H9 (cell line): ENCODE results near the gene GALNT5. TPM values are rescaled to one million over a fixed set of nuclear protein-coding genes. Genes with fewer than 3 reads are reported as not detected.

Experiments
- DNase-seq: peaks from one replicate; pipeline ENCODE4 v3.0.0-alpha.2; 2017
- H2AFZ ChIP-seq: one replicate; pipeline ENCODE4 v1.6.1; 2013; ENCODE audit warnings: mild to moderate bottlenecking, low read length, control low read depth, moderate library complexity
- H2AK5ac ChIP-seq: 2 replicates; pipeline ENCODE4 v1.6.1; 2013; ENCODE audit warnings: low read length, control low read depth, mixed read lengths; ENCODE audit not compliant: insufficient read length
- H2BK120ac ChIP-seq: one replicate; pipeline ENCODE4 v1.6.1; 2013; ENCODE audit warnings: low read depth, mild to moderate bottlenecking, low read length, control low read depth, inconsistent platforms; ENCODE audit not compliant: poor library complexity, severe bottlenecking
- H2BK12ac ChIP-seq: 2 replicates; pipeline ENCODE4 v1.6.1; 2013; ENCODE audit warnings: low read length, control low read depth, mixed read lengths, low read depth; ENCODE audit not compliant: insufficient read length
- H2BK15ac ChIP-seq: 2 replicates; pipeline ENCODE4 v1.6.1; 2013; ENCODE audit warnings: low read depth, low read length, control low read depth
- H2BK20ac ChIP-seq: one replicate; pipeline ENCODE4 v1.6.1; 2013; ENCODE audit warnings: low read depth, mild to moderate bottlenecking, low read length, control low read depth, inconsistent platforms; ENCODE audit not compliant: poor library complexity, severe bottlenecking
- H2BK5ac ChIP-seq: 2 replicates; pipeline ENCODE4 v1.6.1; 2013; ENCODE audit warnings: low read length, control low read depth, mixed read lengths; ENCODE audit not compliant: insufficient read length
- H3K14ac ChIP-seq: 2 replicates; pipeline ENCODE4 v1.6.1; 2013; ENCODE audit warnings: low read length, control low read depth; ENCODE audit not compliant: insufficient read depth
- H3K18ac ChIP-seq: 2 replicates; pipeline ENCODE4 v1.6.1; 2013; ENCODE audit warnings: low read depth, mild to moderate bottlenecking, mixed read lengths, low read length, control low read depth; ENCODE audit not compliant: insufficient read length
- H3K23ac ChIP-seq: 2 replicates; pipeline ENCODE4 v1.6.1; 2013; ENCODE audit warnings: low read length, control low read depth, mixed read lengths, low read depth; ENCODE audit not compliant: insufficient read length
- H3K23me2 ChIP-seq: 2 replicates; pipeline ENCODE4 v1.6.1; 2013; ENCODE audit warnings: low read depth, mild to moderate bottlenecking, mixed read lengths, low read length, control low read depth; ENCODE audit not compliant: insufficient read length, poor library complexity, severe bottlenecking
- H3K27ac ChIP-seq: 2 replicates; pipeline ENCODE4 v1.5.1; 2013; ENCODE audit warnings: low read length, control low read depth, mixed read lengths, low read depth; ENCODE audit not compliant: insufficient read length
- H3K27me3 ChIP-seq: 2 replicates; pipeline ENCODE4 v1.6.1; 2013; ENCODE audit warnings: low read length, control low read depth, inconsistent platforms; ENCODE audit not compliant: insufficient read depth
- H3K4ac ChIP-seq: 2 replicates; pipeline ENCODE4 v1.6.1; 2013; ENCODE audit warnings: low read depth, mild to moderate bottlenecking, control low read depth, inconsistent platforms, low read length, moderate library complexity
- H3K4me1 ChIP-seq: 2 replicates; pipeline ENCODE4 v1.6.1; 2013; ENCODE audit warnings: low read length, control low read depth, inconsistent platforms; ENCODE audit not compliant: insufficient read depth
- H3K4me2 ChIP-seq: 2 replicates; pipeline ENCODE4 v1.6.1; 2013; ENCODE audit warnings: low read length, control low read depth, mixed read lengths; ENCODE audit not compliant: insufficient read length, insufficient read depth
- H3K56ac ChIP-seq: 2 replicates; pipeline ENCODE4 v1.6.1; 2013; ENCODE audit warnings: low read depth, mild to moderate bottlenecking, mixed read lengths, low read length, control low read depth; ENCODE audit not compliant: insufficient read length
- H3K79me1 ChIP-seq: 2 replicates; pipeline ENCODE4 v1.6.1; 2013; ENCODE audit warnings: low read depth, mild to moderate bottlenecking, moderate library complexity, low read length, control low read depth, inconsistent platforms; ENCODE audit not compliant: insufficient read depth, poor library complexity, severe bottlenecking
- H3K79me2 ChIP-seq: 2 replicates; pipeline ENCODE4 v1.6.1; 2013; ENCODE audit warnings: low read length, control low read depth, inconsistent platforms; ENCODE audit not compliant: insufficient read depth
- H3K9ac ChIP-seq: 2 replicates; pipeline ENCODE4 v1.6.1; 2013; ENCODE audit warnings: low read length, control low read depth, mixed read lengths; ENCODE audit not compliant: insufficient read length; ENCODE audit errors: extremely low read depth
- H3K9me3 ChIP-seq: one replicate; pipeline ENCODE4 v1.6.1; 2013; ENCODE audit warnings: low read depth, low read length, inconsistent platforms; ENCODE audit not compliant: control insufficient read depth
- H3T11ph ChIP-seq: one replicate; pipeline ENCODE4 v1.6.1; 2013; ENCODE audit warnings: mild to moderate bottlenecking, low read length, control low read depth, inconsistent platforms
- H4K20me1 ChIP-seq: one replicate; pipeline ENCODE4 v1.6.1; 2013; ENCODE audit not compliant: control insufficient read depth, insufficient read length, insufficient read depth
- H4K5ac ChIP-seq: 2 replicates; pipeline ENCODE4 v1.6.1; 2013; ENCODE audit warnings: low read depth, mild to moderate bottlenecking, mixed read lengths, low read length, control low read depth; ENCODE audit not compliant: insufficient read length
- H4K8ac ChIP-seq: replicated peaks from 2 replicates; pipeline ENCODE4 v1.6.1; 2013; ENCODE audit warnings: low read length, control low read depth, mixed read lengths, low read depth; ENCODE audit not compliant: insufficient read length
- H4K91ac ChIP-seq: 2 replicates; pipeline ENCODE4 v1.6.1; 2013; ENCODE audit warnings: low read depth, mild to moderate bottlenecking, moderate library complexity, mixed read lengths, low read length, control low read depth; ENCODE audit not compliant: insufficient read length
- H3K27ac Mint-ChIP-seq, 3 experiments: 2 replicates in 2 of 3; 3 replicates in 1 of 3; pipeline ENCODE4 v1.8.0; 2020 to 2021; ENCODE audit warnings: mixed read lengths in 3 of 3, mild to moderate bottlenecking in 1 of 3, moderate library complexity in 1 of 3
- H3K27me3 Mint-ChIP-seq: 2 replicates; pipeline ENCODE4 v1.8.0; 2021; ENCODE audit warnings: low read depth, mild to moderate bottlenecking, moderate library complexity, mixed read lengths
- H3K36me3 Mint-ChIP-seq, 3 experiments: 2 replicates in 2 of 3; 3 replicates in 1 of 3; pipeline ENCODE4 v1.8.0; 2020 to 2021; ENCODE audit warnings: low read depth in 3 of 3, mixed read lengths in 3 of 3; ENCODE audit not compliant: insufficient read depth in 1 of 3
- H3K4me1 Mint-ChIP-seq, 2 experiments: 2 replicates each; pipeline ENCODE4 v1.8.0; 2020; ENCODE audit warnings: mixed read lengths in 2 of 2
- H3K4me3 Mint-ChIP-seq, 2 experiments: 2 replicates in 1 of 2; 3 replicates in 1 of 2; pipeline ENCODE4 v1.8.0; 2020 to 2021; ENCODE audit warnings: mild to moderate bottlenecking in 2 of 2, mixed read lengths in 2 of 2, moderate library complexity in 1 of 2
- H3K9me3 Mint-ChIP-seq, 2 experiments: 2 replicates in 1 of 2; 3 replicates in 1 of 2; pipeline ENCODE4 v1.8.0; 2020; ENCODE audit warnings: mild to moderate bottlenecking in 2 of 2, mixed read lengths in 2 of 2, moderate library complexity in 1 of 2
- WGBS: extraction: QIAGEN DNeasy Blood & Tissue Kit; methylation state at CpG from one replicate; pipeline ENCODE4 v1.1.7; 2013; ENCODE audit warnings: missing lambda C conversion rate, low lambda C conversion rate, mixed read lengths; ENCODE audit not compliant: insufficient read length; ENCODE audit errors: extremely low coverage; 5-methylcytosine and 5-hydroxymethylcytosine counted together
- total RNA-seq: library from RNA; stranded (reverse); gene quantifications from 2 replicates; pipeline ENCODE4 v1.2.1, GENCODE V29; 2021
- TF ChIP-seq, protein P1 (sequence below): fragments of 200-600 bp; sonication (generic); conservative IDR thresholded peaks from 3 replicates; pipeline ENCODE4 v1.8.0; 2021; ENCODE audit warnings: antibody characterized with exemption, mild to moderate bottlenecking

Gene GALNT5
- total RNA-seq, 1 experiment from 2014 or later = 0.17 TPM

DNA sequence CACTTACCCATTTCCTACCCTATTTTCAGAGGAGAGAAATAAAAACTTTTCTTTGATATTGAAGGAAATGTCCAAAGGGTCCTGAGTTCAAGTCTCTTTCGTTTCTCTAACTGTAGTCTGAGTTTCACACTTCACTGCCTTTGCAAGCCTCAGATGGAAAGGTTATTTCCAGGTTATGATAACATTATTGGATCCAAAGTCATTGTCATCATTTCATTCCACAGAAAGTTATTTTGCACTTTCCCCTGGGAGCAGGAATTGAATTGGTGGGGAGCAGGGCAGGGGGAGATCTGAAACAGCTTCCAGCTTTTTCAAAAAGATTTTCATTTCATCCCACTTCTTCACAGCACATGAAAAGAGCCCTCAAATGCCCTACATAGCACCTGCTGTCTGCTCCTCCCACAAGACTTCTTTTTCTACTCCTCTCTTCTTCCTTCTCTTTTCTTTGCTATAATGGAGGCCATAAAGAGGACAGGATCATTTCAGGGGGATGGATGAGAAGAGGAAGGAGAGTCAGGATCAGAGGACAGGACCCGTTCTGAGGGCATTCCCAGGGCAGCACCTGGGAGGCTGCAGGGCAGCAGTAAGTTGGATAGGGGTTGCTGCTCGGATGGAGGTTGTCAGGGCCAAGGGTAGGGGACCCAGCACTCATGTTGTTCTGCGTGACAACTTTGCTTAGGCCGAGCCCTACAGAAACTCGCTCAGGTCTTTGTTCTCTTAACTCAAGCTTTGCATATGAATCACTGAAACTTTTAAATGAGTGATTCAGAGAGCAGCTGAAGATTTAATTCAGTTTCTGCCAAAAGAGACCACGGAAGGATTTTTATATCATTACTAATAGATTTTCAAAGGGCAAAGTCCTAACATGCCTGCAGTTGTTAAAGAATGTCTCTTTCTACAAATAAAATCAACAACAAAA is 11.4 kb upstream of the GALNT5 start:
- Histone ChIP-seq H3K4me1 (peaks cover 8% of the 10 kb centered on the region; the same call in 1 of the 2 replicates), H3K4ac (no peak overlapping the region), H3K9me3 (no peaks in the 10 kb centered on the region), H4K91ac (no peak overlapping the region), H3K79me2 (no peaks in the 10 kb centered on the region), H4K8ac (no peak overlapping the region), H3K23me2 (no peaks in the 10 kb centered on the region), H3K9ac (no peak overlapping the region), H2BK5ac (no peak overlapping the region), H2AK5ac (no peak overlapping the region), H2BK12ac (no peak overlapping the region), H3K14ac (0 out of 2 replicates have a peak overlapping the region, but pooled peaks have one; percentile 67), H2BK15ac (no peak overlapping the region), H3K4me2 (peak overlapping the region; percentile 51), H2BK20ac (no peak overlapping the region), H2BK120ac (no peak overlapping the region), H3K18ac (peak overlapping the region; percentile 73), H3K27ac (no peak overlapping the region), H4K5ac (no peak overlapping the region), H4K20me1 (no peaks in the 10 kb centered on the region), H3K56ac (no peak overlapping the region), H3K79me1 (no peaks in the 10 kb centered on the region), H2AFZ (no peak overlapping the region), H3T11ph (no peak overlapping the region), H3K27me3 (no peaks in the 10 kb centered on the region), H3K23ac (no peak overlapping the region)
- no peaks in the 10 kb centered on the region for H3K36me3 Mint-ChIP-seq
- TF ChIP-seq, protein P1, sequence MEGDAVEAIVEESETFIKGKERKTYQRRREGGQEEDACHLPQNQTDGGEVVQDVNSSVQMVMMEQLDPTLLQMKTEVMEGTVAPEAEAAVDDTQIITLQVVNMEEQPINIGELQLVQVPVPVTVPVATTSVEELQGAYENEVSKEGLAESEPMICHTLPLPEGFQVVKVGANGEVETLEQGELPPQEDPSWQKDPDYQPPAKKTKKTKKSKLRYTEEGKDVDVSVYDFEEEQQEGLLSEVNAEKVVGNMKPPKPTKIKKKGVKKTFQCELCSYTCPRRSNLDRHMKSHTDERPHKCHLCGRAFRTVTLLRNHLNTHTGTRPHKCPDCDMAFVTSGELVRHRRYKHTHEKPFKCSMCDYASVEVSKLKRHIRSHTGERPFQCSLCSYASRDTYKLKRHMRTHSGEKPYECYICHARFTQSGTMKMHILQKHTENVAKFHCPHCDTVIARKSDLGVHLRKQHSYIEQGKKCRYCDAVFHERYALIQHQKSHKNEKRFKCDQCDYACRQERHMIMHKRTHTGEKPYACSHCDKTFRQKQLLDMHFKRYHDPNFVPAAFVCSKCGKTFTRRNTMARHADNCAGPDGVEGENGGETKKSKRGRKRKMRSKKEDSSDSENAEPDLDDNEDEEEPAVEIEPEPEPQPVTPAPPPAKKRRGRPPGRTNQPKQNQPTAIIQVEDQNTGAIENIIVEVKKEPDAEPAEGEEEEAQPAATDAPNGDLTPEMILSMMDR = no peak
- no CpG with 5 or more reads among the region's 7 CpGs for WGBS
- peaks cover 36 to 38% of the 10 kb centered on the region in 2 experiments for H3K4me1 Mint-ChIP-seq
- DNase-seq = peak; percentile 75
- H3K27me3 Mint-ChIP-seq = no peaks in the 10 kb centered on the region
- H3K27ac Mint-ChIP-seq = peak overlapping the region; percentile 35 to 95 (median 59); a peak in 5 of 7 replicates
- no peak overlapping the region for H3K4me3 Mint-ChIP-seq
- no peaks in the 10 kb centered on the region for H3K9me3 Mint-ChIP-seq
